ENCODE measurements around the gene DGKI.

- TF ChIP-seq CTCF (IDR thresholded peaks at IDR 0.05) (no peak), POLR2A (IDR thresholded peaks at IDR 0.05) (no peak), POLR2AphosphoS5 (IDR thresholded peaks at IDR 0.05) (no peak)
These were observed 511.0 kb downstream of the DGKI start for GRCh38 chr7:137335814-137336213.

Measured in suprapubic skin (tissue), 4 donors.